ENCODE data around the gene GFRA1.

Gene GFRA1

GRCh38 chr10:116108095-116108494, 164.9 kb downstream of the GFRA1 start:
- in situ Hi-C loops (cut with MboI; ENCODE audit: low sequenced_read_pairs), result no loop called here

GRCh38 chr10:116106611-116107010, 166.4 kb downstream of the GFRA1 start:
- in situ Hi-C loops (cut with MboI; ENCODE audit: low sequenced_read_pairs), result no loop called here

- in situ Hi-C loops (cut with MboI; ENCODE audit: low sequenced_read_pairs), result no loop called here
These were observed 167.7 kb downstream of the GFRA1 start for GRCh38 chr10:116105264-116105663.

- in situ Hi-C loops (cut with MboI; ENCODE audit: low sequenced_read_pairs), result no loop called here
These were observed 168.6 kb downstream of the GFRA1 start for GRCh38 chr10:116104210-116104932.

GRCh38 chr10:116103668-116104067, 169.3 kb downstream of the GFRA1 start:
- in situ Hi-C loops (cut with MboI; ENCODE audit: low sequenced_read_pairs), result no loop called here

GRCh38 chr10:116101616-116102315, 171.2 kb downstream of the GFRA1 start:
- in situ Hi-C loops (cut with MboI; ENCODE audit: low sequenced_read_pairs), result no loop called here

- in situ Hi-C loops (cut with MboI; ENCODE audit: low sequenced_read_pairs), result no loop called here
These were observed 172.0 kb downstream of the GFRA1 start for GRCh38 chr10:116100984-116101383.

GRCh38 chr10:116099023-116099420, 174.0 kb downstream of the GFRA1 start:
- in situ Hi-C loops (cut with MboI; ENCODE audit: low sequenced_read_pairs), result no loop called here

GRCh38 chr10:116098411-116099022, 174.5 kb downstream of the GFRA1 start:
- in situ Hi-C loops (cut with MboI; ENCODE audit: low sequenced_read_pairs), result no loop called here

GRCh38 chr10:116097239-116097784, 175.7 kb downstream of the GFRA1 start:
- in situ Hi-C loops (cut with MboI; ENCODE audit: low sequenced_read_pairs), result no loop called here

GRCh38 chr10:116096526-116096925, 176.5 kb downstream of the GFRA1 start:
- in situ Hi-C loops (cut with MboI; ENCODE audit: low sequenced_read_pairs), result no loop called here

GRCh38 chr10:116094356-116094755, 178.7 kb downstream of the GFRA1 start:
- in situ Hi-C loops (cut with MboI; ENCODE audit: low sequenced_read_pairs), result no loop called here

- in situ Hi-C loops (cut with MboI; ENCODE audit: low sequenced_read_pairs), result no loop called here
These were observed 180.0 kb downstream of the GFRA1 start for GRCh38 chr10:116093031-116093430.

- in situ Hi-C loops (cut with MboI; ENCODE audit: low sequenced_read_pairs), result no loop called here
These were observed 184.0 kb downstream of the GFRA1 start for GRCh38 chr10:116088985-116089384.

- in situ Hi-C loops (cut with MboI; ENCODE audit: low sequenced_read_pairs), result no loop called here
These were observed 187.7 kb downstream of the GFRA1 start for GRCh38 chr10:116085323-116085722.

- in situ Hi-C loops (cut with MboI; ENCODE audit: low sequenced_read_pairs), result no loop called here
These were observed 188.8 kb downstream of the GFRA1 start for GRCh38 chr10:116084161-116084560.

- in situ Hi-C loops (cut with MboI; ENCODE audit: low sequenced_read_pairs), result no loop called here
These were observed 189.7 kb downstream of the GFRA1 start for GRCh38 chr10:116083226-116083762.

GRCh38 chr10:116082762-116083161, 190.2 kb downstream of the GFRA1 start:
- in situ Hi-C loops (cut with MboI; ENCODE audit: low sequenced_read_pairs), result no loop called here

- in situ Hi-C loops (cut with MboI; ENCODE audit: low sequenced_read_pairs), result no loop called here
These were observed 190.8 kb downstream of the GFRA1 start for GRCh38 chr10:116082206-116082605.

GRCh38 chr10:116080553-116080952, 192.5 kb downstream of the GFRA1 start:
- in situ Hi-C loops (cut with MboI; ENCODE audit: low sequenced_read_pairs), result no loop called here

GRCh38 chr10:116079355-116079754, 193.7 kb downstream of the GFRA1 start:
- in situ Hi-C loops (cut with MboI; ENCODE audit: low sequenced_read_pairs), result no loop called here

All from HL-60/S4 treated with retinoic acid at 250 ng/mL for 4 days and 3 days (cell line).